Muscle of leg (tissue), 11 donors: ENCODE data around the gene SEC14L2. TPM values are rescaled to one million over a fixed set of nuclear protein-coding genes. Genes with fewer than 3 reads are reported as not detected.

Experiments used
- DNase-seq: peaks from one replicate; pipeline ENCODE4 v3.0.0; 2013
- H3K27ac ChIP-seq: one replicate; pipeline ENCODE4 v1.5.1; 2013; ENCODE audit warnings: mild to moderate bottlenecking, low read length, control low read depth
- H3K27me3 ChIP-seq: one replicate; pipeline ENCODE4 v1.6.1; 2013; ENCODE audit warnings: low read length; ENCODE audit not compliant: control insufficient read depth, insufficient read depth
- H3K36me3 ChIP-seq: one replicate; pipeline ENCODE4 v1.6.1; 2013; ENCODE audit warnings: low read length; ENCODE audit not compliant: control insufficient read depth, insufficient read depth
- H3K4me1 ChIP-seq: one replicate; pipeline ENCODE4 v1.6.1; 2013; ENCODE audit warnings: low read length; ENCODE audit not compliant: control insufficient read depth, insufficient read depth
- H3K4me3 ChIP-seq: one replicate; pipeline ENCODE4 v1.5.1; 2013; ENCODE audit warnings: low read length, control low read depth
- H3K9me3 ChIP-seq: replicated peaks from 2 replicates; pipeline ENCODE4 v1.6.1; 2013; ENCODE audit warnings: low read depth, low read length; ENCODE audit not compliant: control insufficient read depth
- WGBS: methylation state at CpG from one replicate; pipeline ENCODE4 v1.1.5; 2013; ENCODE audit warnings: missing lambda C conversion rate; ENCODE audit not compliant: insufficient coverage; 5-methylcytosine and 5-hydroxymethylcytosine counted together
- polyA plus RNA-seq, 8 donors: library from polyadenylated mRNA; unstranded; fragments of 120-200 nt; gene quantifications; one replicate each; pipeline versions ENCODE4 v1.2.1 to v1.2.3, GENCODE V29; 2013; ENCODE audit warnings: inconsistent platforms in 1 of 8, low replicate concordance in 1 of 8; ENCODE audit not compliant: insufficient read length in 8 of 8, insufficient read depth in 1 of 8
- total RNA-seq: library from RNA; stranded (reverse); fragments of 120-200 nt; gene quantifications from one replicate; pipeline ENCODE4 v1.2.4, GENCODE V29; 2013

SEC14L2 gene
- total and polyA plus RNA-seq, 9 donors = 1.5 to 3.8 (median 2.1) TPM

DNA sequence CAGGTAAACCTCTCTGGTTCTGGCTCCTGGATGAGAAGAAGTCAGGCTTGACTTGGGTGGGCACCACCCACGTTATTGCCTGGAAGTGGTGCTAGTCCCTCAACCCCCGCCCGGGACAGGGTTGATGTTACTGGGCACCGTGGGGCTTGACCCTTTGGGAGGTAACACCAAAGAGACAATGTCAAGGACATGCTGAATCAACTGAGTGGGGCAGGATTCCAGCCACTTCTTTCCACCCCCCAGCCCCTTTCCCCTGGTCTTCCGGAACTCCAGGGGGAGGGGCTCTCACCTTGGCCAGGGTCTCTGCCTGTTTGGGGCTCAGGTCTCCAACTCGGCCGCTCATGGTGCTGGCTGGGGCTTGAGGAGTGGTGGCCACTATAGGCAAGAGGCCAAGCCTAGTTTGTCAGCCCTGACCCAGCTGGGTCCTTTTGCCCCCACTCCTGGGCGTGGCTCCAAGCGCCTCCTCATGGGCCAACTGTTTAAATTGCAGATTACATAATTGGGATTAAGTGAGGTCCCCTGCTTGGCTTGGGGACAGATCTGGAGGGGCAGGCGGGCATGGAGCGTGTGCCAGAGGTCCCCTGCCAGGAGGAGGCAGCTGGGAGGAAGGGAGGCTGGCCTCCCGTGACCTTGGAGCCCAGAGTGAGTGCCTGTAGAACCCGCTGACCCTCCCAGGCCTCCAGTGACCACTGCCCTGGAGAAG, 74.9 kb downstream of the SEC14L2 start, which contains the start of gene SEC14L3:
SEC14L3 (minus strand) TSS at position 402 of the 703 bp plus-strand sequence; CDS start at position 343, 59 bp downstream.
- peaks cover 6% of the 10 kb centered on the region for H3K4me1 ChIP-seq
- WGBS = 51% methylated on average over 9 of the region's 13 CpGs
- DNase-seq = peak; percentile 20
- H3K9me3 ChIP-seq = no peaks in the 10 kb centered on the region
- H3K36me3 ChIP-seq = no peaks in the 10 kb centered on the region
- H3K4me3 ChIP-seq = no peak within 1 kb of the TSS
- no peak within 1 kb of the TSS for H3K27ac ChIP-seq
- peaks cover 5% of the 10 kb centered on the region for H3K27me3 ChIP-seq

DNA sequence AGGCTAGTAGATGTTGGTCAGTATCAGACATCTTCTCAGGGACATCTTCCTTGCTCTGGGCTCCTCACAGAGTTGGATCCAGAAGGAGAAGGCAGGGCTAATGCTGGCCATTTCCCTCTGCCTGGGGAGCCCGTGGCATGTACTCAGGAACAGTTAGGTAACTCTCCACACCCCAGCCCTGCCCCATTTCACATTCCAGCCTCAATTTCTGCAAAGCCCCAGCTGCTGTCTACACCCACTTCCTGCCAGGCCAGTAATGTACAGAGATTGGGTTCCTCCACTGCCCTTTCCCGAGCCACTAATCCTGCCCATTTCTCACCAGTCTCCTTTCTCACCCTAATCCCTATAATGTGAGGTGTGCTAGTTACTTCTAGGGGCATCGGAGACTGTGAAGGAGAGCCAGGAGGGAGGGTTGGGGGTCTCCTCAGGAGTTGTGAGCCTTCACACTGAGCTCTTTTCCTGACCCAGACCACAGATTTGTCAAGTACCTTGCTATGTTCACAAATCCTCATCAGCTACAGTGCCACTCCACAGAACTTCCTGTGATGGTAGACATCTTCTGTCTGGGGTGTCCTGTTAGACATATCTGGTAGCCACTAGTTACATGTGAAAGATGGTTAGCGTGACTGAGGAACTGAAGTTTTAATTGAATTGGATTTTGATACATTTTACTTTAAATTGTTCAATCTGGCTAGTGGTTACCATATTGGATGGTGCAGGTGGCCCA, 76.3 kb downstream of the SEC14L2 start:
- WGBS = no CpG with 5 or more reads among the region's 4 CpGs
- Histone ChIP-seq H3K4me3 (no peak overlapping the region), H3K27me3 (peaks cover 5% of the 10 kb centered on the region), H3K9me3 (no peaks in the 10 kb centered on the region), H3K36me3 (no peaks in the 10 kb centered on the region), H3K4me1 (peaks cover 6% of the 10 kb centered on the region), H3K27ac (no peak overlapping the region)
- no peak for DNase-seq

DNA sequence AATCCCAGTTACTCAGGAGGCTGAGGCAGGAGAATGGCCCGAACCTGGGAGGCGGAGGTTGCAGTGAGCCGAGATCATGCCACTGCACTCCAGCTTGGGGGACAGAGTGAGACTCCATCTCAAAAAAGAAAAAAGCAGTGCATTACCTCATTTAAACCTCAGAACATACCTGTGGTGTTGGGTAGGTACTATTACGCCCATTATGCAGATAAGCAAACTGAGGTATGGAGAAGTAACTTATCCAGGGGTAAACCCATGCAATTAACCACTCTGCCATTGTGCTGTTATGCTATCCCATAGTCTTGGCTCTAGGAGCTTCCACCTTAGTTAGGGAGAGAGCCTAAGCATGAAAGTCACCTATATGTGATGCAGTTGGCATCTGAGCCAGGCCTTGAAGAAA, 77.3 kb downstream of the SEC14L2 start:
- DNase-seq = no peak
- H3K27ac ChIP-seq = no peak overlapping the region
- 80% methylated on average over 1 of the region's 4 CpGs for WGBS
- H3K4me1 ChIP-seq = peaks cover 6% of the 10 kb centered on the region
- H3K4me3 ChIP-seq = no peak overlapping the region
- H3K36me3 ChIP-seq = no peaks in the 10 kb centered on the region
- peaks cover 8% of the 10 kb centered on the region for H3K27me3 ChIP-seq
- no peaks in the 10 kb centered on the region for H3K9me3 ChIP-seq

Other genes starting within 250 kb of the SEC14L2 start
- 0.75 TPM for gene LIF, start 150.3 kb upstream of the SEC14L2 start, total RNA-seq
- gene LIF, start 150.3 kb upstream of the SEC14L2 start, polyA plus RNA-seq = 1 to 10 TPM in 3 of 8 donors, under 1 TPM in 5; 0.57 to 1.4 (median 0.88) TPM
- 0.22 TPM for gene OSM, start 130.2 kb upstream of the SEC14L2 start, total RNA-seq
- 1 to 10 TPM in 1 of 8 donors, under 1 TPM in 6, not detected in 1; 0.09 to 1.5 (median 0.34) TPM for gene OSM, start 130.2 kb upstream of the SEC14L2 start, polyA plus RNA-seq
- 5.7 TPM for gene CASTOR1, start 107.5 kb upstream of the SEC14L2 start, total RNA-seq
- 1 to 10 TPM; 3.5 to 7.1 (median 4.7) TPM for gene CASTOR1, start 107.5 kb upstream of the SEC14L2 start, polyA plus RNA-seq
- 7.4 TPM for gene TBC1D10A, start 70.1 kb upstream of the SEC14L2 start, total RNA-seq
- 10 to 100 TPM in 1 of 8 donors, 1 to 10 TPM in 7; 6.2 to 11.3 (median 8.5) TPM for gene TBC1D10A, start 70.1 kb upstream of the SEC14L2 start, polyA plus RNA-seq
- gene SF3A1, start 40.1 kb upstream of the SEC14L2 start, total RNA-seq = 23.8 TPM
- 100 to 1,000 TPM in 1 of 8 donors, 10 to 100 TPM in 7; 57.6 to 110 (median 81.2) TPM for gene SF3A1, start 40.1 kb upstream of the SEC14L2 start, polyA plus RNA-seq
- gene CCDC157, start 40.0 kb upstream of the SEC14L2 start, total RNA-seq = 0.89 TPM
- 1 to 10 TPM in 7 of 8 donors, under 1 TPM in 1; 0.89 to 2.0 (median 1.3) TPM for gene CCDC157, start 40.0 kb upstream of the SEC14L2 start, polyA plus RNA-seq
- 11.9 TPM for gene RNF215, start 9.6 kb upstream of the SEC14L2 start, total RNA-seq
- 10 to 100 TPM; 11.2 to 15.4 (median 14.1) TPM for gene RNF215, start 9.6 kb upstream of the SEC14L2 start, polyA plus RNA-seq
- 8.2 TPM for gene MTFP1, start 28.8 kb downstream of the SEC14L2 start, total RNA-seq
- gene MTFP1, start 28.8 kb downstream of the SEC14L2 start, polyA plus RNA-seq = 10 to 100 TPM in 1 of 8 donors, 1 to 10 TPM in 7; 7.1 to 10.4 (median 8.2) TPM
- not detected for gene SEC14L3, start 75.0 kb downstream of the SEC14L2 start, total RNA-seq
- gene SEC14L3, start 75.0 kb downstream of the SEC14L2 start, polyA plus RNA-seq = under 1 TPM in 2 of 8 donors, not detected in 6; 0.05 to 0.06 TPM
- not detected for gene SEC14L4, start 108.7 kb downstream of the SEC14L2 start, total RNA-seq
- under 1 TPM in 6 of 8 donors, not detected in 2; 0.04 to 0.23 (median 0.20) TPM for gene SEC14L4, start 108.7 kb downstream of the SEC14L2 start, polyA plus RNA-seq
- gene SEC14L6, start 149.7 kb downstream of the SEC14L2 start, total RNA-seq = 0.35 TPM
- gene SEC14L6, start 149.7 kb downstream of the SEC14L2 start, polyA plus RNA-seq = under 1 TPM; 0.13 to 0.62 (median 0.21) TPM
- 3.0 TPM for gene GAL3ST1, start 177.6 kb downstream of the SEC14L2 start, total RNA-seq
- gene GAL3ST1, start 177.6 kb downstream of the SEC14L2 start, polyA plus RNA-seq = 10 to 100 TPM in 1 of 8 donors, 1 to 10 TPM in 7; 4.1 to 10.0 (median 5.2) TPM
- gene PES1, start 194.9 kb downstream of the SEC14L2 start, total RNA-seq = 45.6 TPM
- 10 to 100 TPM; 44.8 to 63.2 (median 52.5) TPM for gene PES1, start 194.9 kb downstream of the SEC14L2 start, polyA plus RNA-seq
- 7.4 TPM for gene TCN2, start 210.2 kb downstream of the SEC14L2 start, total RNA-seq
- 10 to 100 TPM in 4 of 8 donors, 1 to 10 TPM in 4; 6.0 to 13.2 (median 10.7) TPM for gene TCN2, start 210.2 kb downstream of the SEC14L2 start, polyA plus RNA-seq
- gene SLC35E4, start 238.8 kb downstream of the SEC14L2 start, total RNA-seq = 3.9 TPM
- 1 to 10 TPM; 1.8 to 3.4 (median 2.4) TPM for gene SLC35E4, start 238.8 kb downstream of the SEC14L2 start, polyA plus RNA-seq